Muscle of back (tissue), 13 donors: ENCODE results near the gene CT45A3. TPM values are rescaled to one million over a fixed set of nuclear protein-coding genes. Genes with fewer than 3 reads are reported as not detected.
"Not testable (repeated sequence)": the region's sequence is repeated elsewhere in the genome, so short reads cannot be mapped to it uniquely, and the experiment has no call there.

Source experiments
- DNase-seq, 3 donors: peaks; one replicate each; pipeline versions ENCODE4 v3.0.0 to v3.0.0-alpha.2; 2013
- long read RNA-seq, 9 donors: transcript quantifications; one replicate each; lab custom pipeline, GENCODE V29; 2026
- polyA plus RNA-seq, 10 donors: library from polyadenylated mRNA; unstranded; fragments of 120-200 nt; gene quantifications; one replicate each; pipeline ENCODE4 v1.2.1, GENCODE V29; 2013; ENCODE audit not compliant: insufficient read length in 10 of 10

Gene CT45A3, protein sequence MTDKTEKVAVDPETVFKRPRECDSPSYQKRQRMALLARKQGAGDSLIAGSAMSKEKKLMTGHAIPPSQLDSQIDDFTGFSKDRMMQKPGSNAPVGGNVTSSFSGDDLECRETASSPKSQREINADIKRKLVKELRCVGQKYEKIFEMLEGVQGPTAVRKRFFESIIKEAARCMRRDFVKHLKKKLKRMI
- polyA plus RNA-seq = 1 to 10 TPM in 2 of 10 donors, under 1 TPM in 1, not detected in 7; 0.44 to 5.5 (median 1.1) TPM
- long read RNA-seq, donor 1 = 0 reads
- long read RNA-seq, donor 2 = 0 reads
- long read RNA-seq, donor 3 = 0 reads
- long read RNA-seq, donor 4, partial matches to known transcripts = 0 of 1 reads
- long read RNA-seq, donor 4, other reads (novel, unspliced or antisense) = 0 of 1 reads
- long read RNA-seq, donor 5 = 0 reads
- long read RNA-seq, donor 6 = 0 reads
- long read RNA-seq, donor 7 = 0 reads
- long read RNA-seq, donor 8 = 0 reads
- long read RNA-seq, donor 9 = 0 reads

GRCh38 chrX:135768091-135768490 is at the start of gene CT45A3:
Gene CT45A3, minus strand, starts transcription at chrX:135768191. Its CDS starts 3,747 bp downstream, at chrX:135764444.
- not testable (repeated sequence) for DNase-seq

GRCh38 chrX:135802687-135803086 is 34.7 kb upstream of the CT45A3 start, which contains the start of gene CT45A6:
Gene CT45A6, minus strand, starts transcription at chrX:135802787. Its CDS starts 3,794 bp downstream, at chrX:135798993.
- DNase-seq = not testable (repeated sequence)

- DNase-seq = not testable (repeated sequence)
These were observed 17.4 kb upstream of the CT45A3 start, which contains the start of gene CT45A5 for GRCh38 chrX:135785403-135785802. Gene CT45A5, minus strand, starts transcription at chrX:135785503. Its CDS starts 3,774 bp downstream, at chrX:135781729.

DNA sequence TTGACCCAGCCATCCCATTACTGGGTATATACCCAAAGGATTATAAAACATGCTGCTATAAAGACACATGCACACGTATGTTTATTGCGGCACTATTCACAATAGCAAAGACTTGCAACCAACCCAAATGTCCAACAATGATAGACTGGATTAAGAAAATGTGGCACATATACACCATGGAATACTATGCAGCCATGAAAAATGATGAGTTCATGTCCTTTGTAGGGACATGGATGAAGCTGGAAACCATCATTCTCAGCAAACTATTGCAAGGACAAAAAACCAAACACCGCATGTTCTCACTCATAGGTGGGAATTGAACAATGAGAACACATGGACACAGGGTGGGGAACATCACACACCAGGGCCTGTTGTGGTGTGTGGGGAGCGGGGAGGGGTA is 23.3 kb downstream of the CT45A3 start:
- not testable (repeated sequence) for DNase-seq

GRCh38 chrX:135741192-135741715 is 26.7 kb downstream of the CT45A3 start:
- no peak for DNase-seq

GRCh38 chrX:135740681-135741149 is 27.3 kb downstream of the CT45A3 start:
- peak in 2 of 3 donors; percentile 10 to 16 for DNase-seq

GRCh38 chrX:135737366-135738071 is 30.5 kb downstream of the CT45A3 start:
- peak in 1 of 3 donors; percentile 1 for DNase-seq

DNA sequence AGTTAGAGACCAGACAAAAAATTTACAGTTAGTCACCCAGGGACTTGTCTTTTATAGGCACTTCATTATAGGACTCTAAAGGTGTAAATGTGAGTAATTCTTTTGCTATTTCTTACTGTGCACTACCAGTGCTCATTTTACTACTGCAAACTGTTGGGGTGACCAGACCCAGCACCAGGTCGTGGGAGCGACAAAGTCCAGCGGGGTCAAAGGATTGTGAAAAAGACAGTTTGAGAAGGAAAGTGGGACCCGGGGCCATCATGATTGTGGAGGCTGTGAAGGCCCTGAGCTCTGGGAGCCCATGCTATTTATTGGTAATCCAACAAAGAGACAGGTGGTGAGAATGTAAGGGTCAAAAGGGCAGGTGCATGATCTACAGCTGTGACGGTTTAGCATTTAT is 33.3 kb downstream of the CT45A3 start:
- not testable (repeated sequence) for DNase-seq

DNA sequence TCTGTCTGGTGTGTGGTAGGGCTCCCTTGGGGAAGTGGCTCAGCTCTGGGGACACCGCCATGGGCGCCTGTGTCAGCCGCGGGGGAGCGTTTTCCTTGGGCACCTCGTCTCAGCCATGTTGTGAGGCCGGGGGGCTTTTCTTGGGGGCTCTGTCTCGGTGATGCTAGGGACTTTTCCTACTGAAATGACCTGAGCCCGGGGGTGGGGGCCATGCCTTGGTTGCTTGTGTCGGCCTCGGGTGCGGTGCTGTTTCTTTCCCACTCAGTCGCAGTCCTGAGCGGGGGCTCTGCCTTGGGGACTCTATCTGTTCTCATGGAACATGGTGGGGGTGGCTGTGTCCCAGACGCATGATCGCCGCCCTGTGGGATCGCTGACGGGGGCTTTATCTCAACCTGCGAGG is 54.2 kb downstream of the CT45A3 start:
- DNase-seq = no peak

GRCh38 chrX:135713183-135713689 is 54.8 kb downstream of the CT45A3 start, which contains the start of gene CT45A1:
Gene CT45A1, plus strand, starts transcription at chrX:135713639. Its CDS starts 5,302 bp downstream, at chrX:135718941.
- DNase-seq = not testable (repeated sequence)

Other genes starting within 250 kb of the CT45A3 start
- gene INTS6L, start 247.5 kb downstream of the CT45A3 start, polyA plus RNA-seq = 10 to 100 TPM in 8 of 10 donors, 1 to 10 TPM in 2; 8.1 to 17.9 (median 12.9) TPM
- under 1 TPM in 3 of 10 donors, not detected in 7; 0.26 to 0.49 (median 0.46) TPM for gene CT45A1, start 54.6 kb downstream of the CT45A3 start, polyA plus RNA-seq
- under 1 TPM in 5 of 10 donors, not detected in 5; 0.22 to 0.94 (median 0.30) TPM for gene CT45A5, start 17.3 kb upstream of the CT45A3 start, polyA plus RNA-seq
- gene CT45A6, start 34.6 kb upstream of the CT45A3 start, polyA plus RNA-seq = 1 to 10 TPM in 2 of 10 donors, not detected in 8; 1.1 to 1.9 TPM
- gene CT45A2, start 51.8 kb upstream of the CT45A3 start, polyA plus RNA-seq = not detected
- under 1 TPM in 1 of 10 donors, not detected in 9; 0.33 TPM for gene CT45A7, start 69.1 kb upstream of the CT45A3 start, polyA plus RNA-seq
- under 1 TPM in 1 of 10 donors, not detected in 9; 0.53 TPM for gene CT45A8, start 86.3 kb upstream of the CT45A3 start, polyA plus RNA-seq
- under 1 TPM in 1 of 10 donors, not detected in 9; 0.53 TPM for gene CT45A9, start 103.6 kb upstream of the CT45A3 start, polyA plus RNA-seq
- gene CT45A10, start 125.3 kb upstream of the CT45A3 start, polyA plus RNA-seq = not detected
- under 1 TPM in 1 of 10 donors, not detected in 9; 0.16 TPM for gene SAGE1, start 125.5 kb upstream of the CT45A3 start, polyA plus RNA-seq
- gene MMGT1, start 205.8 kb upstream of the CT45A3 start, polyA plus RNA-seq = 10 to 100 TPM; 16.5 to 22.3 (median 20.2) TPM
- gene SLC9A6, start 217.2 kb upstream of the CT45A3 start, polyA plus RNA-seq = 1 to 10 TPM; 6.9 to 9.4 (median 8.7) TPM